HEK293T (cell line): ENCODE data around the gene HIVEP3.

Experiments
- CTCF ChIA-PET: fragments of 350-600 bp; formaldehyde crosslinking; extraction: SDS; loops from one replicate; lab custom pipeline; 2021; ENCODE audit warnings: antibody characterized with exemption, inconsistent platforms; lab: Yijun Ruan, JAX
- POLR2A ChIA-PET: fragments of 350-600 bp; formaldehyde crosslinking; extraction: SDS; loops from one replicate; lab custom pipeline; 2020; ENCODE audit warnings: antibody characterized with exemption, inconsistent platforms; lab: Yijun Ruan, JAX
- DNase-seq: peaks from one replicate; pipeline ENCODE4 v3.0.0; 2012; ENCODE audit warnings: mixed read lengths; ENCODE audit errors: extremely low spot score
- ARNT ChIP-seq: fragments of 450-650 bp; IDR thresholded peaks from 2 replicates; pipeline ENCODE4 v1.6.1; 2017; ENCODE audit warnings: mild to moderate bottlenecking
- BHLHE40 ChIP-seq: fragments of 450-650 bp; IDR thresholded peaks from 2 replicates; pipeline ENCODE4 v1.6.1; 2016; ENCODE audit warnings: mild to moderate bottlenecking, moderate library complexity, borderline replicate concordance
- CTBP1 ChIP-seq: fragments of 450-650 bp; IDR thresholded peaks from 2 replicates; pipeline ENCODE4 v1.6.1; 2016; ENCODE audit warnings: borderline replicate concordance
- ELF4 ChIP-seq: fragments of 450-650 bp; IDR thresholded peaks from 2 replicates; pipeline ENCODE4 v1.6.1; 2017; ENCODE audit warnings: antibody characterized with exemption
- FOXA1 ChIP-seq: fragments of 450-650 bp; IDR thresholded peaks from 2 replicates; pipeline ENCODE4 v1.6.1; 2016; ENCODE audit warnings: mild to moderate bottlenecking
- FOXK2 ChIP-seq: fragments of 450-650 bp; IDR thresholded peaks from 2 replicates; pipeline ENCODE4 v1.6.1; 2016; ENCODE audit warnings: mild to moderate bottlenecking
- FOXM1 ChIP-seq: fragments of 450-650 bp; IDR thresholded peaks from 2 replicates; pipeline ENCODE4 v1.6.1; 2017; ENCODE audit warnings: mild to moderate bottlenecking, borderline replicate concordance
- HDGF ChIP-seq: fragments of 450-650 bp; IDR thresholded peaks from 2 replicates; pipeline ENCODE4 v1.6.1; 2017; ENCODE audit warnings: antibody characterized with exemption, borderline replicate concordance
- L3MBTL2 ChIP-seq: fragments of 450-650 bp; conservative IDR thresholded peaks from 2 replicates; pipeline ENCODE4 v1.6.1; 2016; ENCODE audit warnings: mild to moderate bottlenecking
- LEF1 ChIP-seq: fragments of 450-650 bp; IDR thresholded peaks from 2 replicates; pipeline ENCODE4 v1.6.1; 2017; ENCODE audit warnings: mild to moderate bottlenecking, borderline replicate concordance
- NFRKB ChIP-seq: fragments of 450-650 bp; IDR thresholded peaks from 2 replicates; pipeline ENCODE4 v1.6.1; 2016; ENCODE audit warnings: mild to moderate bottlenecking, moderate library complexity
- SP1 ChIP-seq: fragments of 450-650 bp; IDR thresholded peaks from 2 replicates; pipeline ENCODE4 v1.6.1; 2017
- SUZ12 ChIP-seq: fragments of 450-650 bp; IDR thresholded peaks from 2 replicates; pipeline ENCODE4 v1.6.1; 2016; ENCODE audit warnings: mild to moderate bottlenecking
- TARDBP ChIP-seq: fragments of 450-650 bp; IDR thresholded peaks from 2 replicates; pipeline ENCODE4 v1.6.1; 2016
- ZNF384 ChIP-seq: fragments of 450-650 bp; IDR thresholded peaks from 2 replicates; pipeline ENCODE4 v1.6.1; 2016
- TF ChIP-seq, protein P1 (sequence below): fragments of 450-650 bp; IDR thresholded peaks from 2 replicates; pipeline ENCODE4 v1.6.1; 2016

The HIVEP3 gene

DNA sequence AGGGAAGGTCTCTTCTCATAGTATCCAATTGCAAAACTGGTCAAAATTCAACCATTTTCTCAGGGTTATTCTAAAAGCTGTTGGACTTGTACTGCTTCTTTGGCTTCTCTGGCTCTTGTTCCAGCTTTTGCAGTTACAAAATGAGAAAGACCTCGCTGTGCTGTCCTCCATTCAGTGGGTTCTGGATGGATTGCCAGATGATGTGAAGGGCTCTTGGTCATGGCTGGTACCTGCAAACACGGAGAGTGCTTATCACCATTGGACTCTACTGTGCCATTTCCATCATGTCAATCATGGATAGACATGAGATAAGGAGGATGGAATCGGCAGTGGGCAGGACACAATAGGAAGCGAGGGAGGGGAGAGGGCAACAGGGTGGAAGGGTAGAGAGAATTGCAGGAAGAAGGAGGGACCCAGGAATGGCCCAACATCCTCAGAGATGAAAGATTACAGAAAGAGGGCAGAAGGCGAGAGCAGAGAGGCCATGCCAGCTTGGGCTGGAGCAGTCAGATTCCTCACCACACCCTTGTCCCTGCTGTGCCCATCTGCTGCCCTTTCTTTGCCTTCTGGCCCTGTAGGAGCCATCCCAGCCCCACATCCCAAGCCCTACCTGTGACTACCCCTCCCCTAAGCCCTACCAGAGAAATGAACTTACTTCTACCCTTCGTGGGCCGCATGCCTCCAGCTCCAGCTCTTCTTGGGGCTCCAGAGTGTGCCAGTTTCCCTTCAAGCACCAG, 70.3 kb downstream of the HIVEP3 start:
- CTCF ChIA-PET: no interaction called here
- POLR2A ChIA-PET: no interaction called here
- DNase-seq: no peak
- no peak for TF ChIP-seq HDGF
- no peak for TF ChIP-seq CTBP1
- TF ChIP-seq FOXM1: no peak
- no peak for TF ChIP-seq ZNF384
- TF ChIP-seq TARDBP: no peak
- no peak for TF ChIP-seq ARNT
- TF ChIP-seq ELF4: no peak
- TF ChIP-seq L3MBTL2: no peak
- TF ChIP-seq FOXA1: no peak
- TF ChIP-seq SUZ12: no peak
- TF ChIP-seq, protein P1, sequence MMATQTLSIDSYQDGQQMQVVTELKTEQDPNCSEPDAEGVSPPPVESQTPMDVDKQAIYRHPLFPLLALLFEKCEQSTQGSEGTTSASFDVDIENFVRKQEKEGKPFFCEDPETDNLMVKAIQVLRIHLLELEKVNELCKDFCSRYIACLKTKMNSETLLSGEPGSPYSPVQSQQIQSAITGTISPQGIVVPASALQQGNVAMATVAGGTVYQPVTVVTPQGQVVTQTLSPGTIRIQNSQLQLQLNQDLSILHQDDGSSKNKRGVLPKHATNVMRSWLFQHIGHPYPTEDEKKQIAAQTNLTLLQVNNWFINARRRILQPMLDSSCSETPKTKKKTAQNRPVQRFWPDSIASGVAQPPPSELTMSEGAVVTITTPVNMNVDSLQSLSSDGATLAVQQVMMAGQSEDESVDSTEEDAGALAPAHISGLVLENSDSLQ: no peak
- no peak for TF ChIP-seq FOXK2
- TF ChIP-seq NFRKB: no peak
- no peak for TF ChIP-seq LEF1
- TF ChIP-seq SP1: no peak
- TF ChIP-seq BHLHE40: no peak

DNA sequence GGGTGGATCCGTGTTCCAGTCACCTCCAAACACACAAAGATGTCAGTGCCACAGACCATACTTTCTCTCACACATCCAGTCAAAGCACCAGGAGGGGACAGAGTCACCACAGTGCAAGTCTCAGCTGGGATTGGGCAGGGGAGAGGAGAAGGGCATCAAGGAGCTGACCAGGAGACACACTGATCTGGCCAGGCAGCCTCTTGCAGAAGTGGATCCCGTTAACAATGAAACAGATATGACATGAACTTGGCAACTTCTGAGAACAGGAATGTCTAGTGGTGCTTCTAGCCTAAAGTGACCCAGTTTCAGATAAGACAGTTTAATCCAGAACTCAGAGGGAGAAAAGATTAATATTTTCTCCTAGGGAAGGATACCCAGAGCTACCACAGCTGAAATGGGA, 71.0 kb downstream of the HIVEP3 start:
- ChIA-PET POLR2A (no interaction called here), CTCF (no interaction called here)
- TF ChIP-seq CTBP1 (no peak), NFRKB (no peak), HDGF (no peak), ARNT (no peak), BHLHE40 (no peak), ELF4 (no peak), FOXK2 (no peak), ZNF384 (no peak), SUZ12 (no peak), LEF1 (no peak), L3MBTL2 (no peak), FOXM1 (no peak), SP1 (no peak), TARDBP (no peak), FOXA1 (no peak)
- TF ChIP-seq, protein P1: no peak
- DNase-seq: no peak

DNA sequence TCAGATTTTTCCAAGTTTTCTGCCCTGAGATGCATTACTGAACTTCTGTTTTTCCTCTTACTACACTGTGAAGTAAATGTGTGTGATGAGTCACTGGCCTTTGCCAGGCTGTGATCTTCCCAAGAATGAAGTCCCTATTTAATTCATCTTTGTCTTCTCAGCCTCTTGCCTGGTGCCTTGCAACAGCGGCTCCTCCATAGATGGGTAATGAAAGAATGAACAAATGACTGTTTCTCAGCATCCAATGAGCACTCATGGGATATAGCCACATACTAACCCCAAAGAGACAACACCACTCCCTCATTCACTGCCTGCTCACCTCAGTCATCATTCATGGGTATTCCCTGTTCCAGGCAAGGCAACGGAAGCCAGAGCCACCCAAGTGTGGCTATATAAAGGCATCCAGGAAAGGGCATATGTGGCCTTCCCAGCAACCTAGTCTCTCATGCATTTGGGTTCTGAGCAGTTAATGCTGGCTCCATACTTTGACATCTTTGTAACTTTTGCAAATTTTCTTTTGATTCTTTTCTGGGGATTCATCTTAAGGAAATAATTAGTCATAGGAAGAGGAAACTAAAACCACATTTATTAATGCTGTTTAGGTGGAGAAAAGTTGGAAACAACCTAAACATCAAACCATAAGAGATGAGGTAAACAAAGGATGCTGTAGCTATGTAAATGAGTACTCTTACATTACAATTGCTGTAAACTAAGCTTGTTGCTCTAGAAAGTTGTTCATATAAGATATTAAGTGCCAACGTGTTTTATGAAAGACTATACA, 71.9 kb downstream of the HIVEP3 start:
- POLR2A ChIA-PET: no interaction called here
- TF ChIP-seq LEF1 (no peak), L3MBTL2 (no peak), HDGF (no peak), SUZ12 (no peak), CTBP1 (no peak), FOXK2 (no peak), BHLHE40 (no peak), SP1 (no peak), ELF4 (no peak), ARNT (no peak), NFRKB (no peak), FOXA1 (no peak), ZNF384 (no peak), TARDBP (no peak), FOXM1 (no peak)
- TF ChIP-seq, protein P1: no peak

DNA sequence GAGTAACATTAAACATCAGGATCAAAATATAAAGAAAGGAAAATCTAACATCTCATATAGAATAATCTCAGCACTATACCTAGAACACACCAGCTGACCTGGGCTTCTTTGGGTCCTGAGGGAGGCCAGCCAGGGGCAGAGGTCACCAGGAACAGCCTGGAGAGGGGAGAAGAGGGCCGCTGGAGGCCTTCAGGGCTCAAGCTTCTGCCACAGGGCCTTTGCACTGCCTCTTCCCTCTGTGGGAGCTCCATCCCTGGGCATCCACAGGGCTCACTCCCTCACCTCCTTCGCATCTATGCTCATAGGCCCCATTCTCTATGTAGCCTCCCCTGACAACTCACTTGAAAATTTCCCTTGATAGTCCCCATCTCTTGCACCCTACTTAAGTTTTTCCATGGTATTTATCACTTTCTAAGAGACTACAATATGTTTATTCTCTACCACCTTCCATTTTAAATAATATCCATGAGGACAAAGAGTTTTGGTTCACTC, 73.9 kb downstream of the HIVEP3 start:
- ChIA-PET POLR2A (no interaction called here), CTCF (no interaction called here)
- no peak for TF ChIP-seq ZNF384
- no peak for TF ChIP-seq ARNT
- TF ChIP-seq FOXA1: no peak
- TF ChIP-seq LEF1: no peak
- no peak for TF ChIP-seq FOXK2
- TF ChIP-seq SP1: no peak
- TF ChIP-seq SUZ12: no peak
- no peak for TF ChIP-seq NFRKB
- no peak for TF ChIP-seq ELF4
- no peak for DNase-seq

More for the DNA sequence above, 71.9 kb downstream of the HIVEP3 start:
- CTCF ChIA-PET: no interaction called here
- DNase-seq: no peak

DNA sequence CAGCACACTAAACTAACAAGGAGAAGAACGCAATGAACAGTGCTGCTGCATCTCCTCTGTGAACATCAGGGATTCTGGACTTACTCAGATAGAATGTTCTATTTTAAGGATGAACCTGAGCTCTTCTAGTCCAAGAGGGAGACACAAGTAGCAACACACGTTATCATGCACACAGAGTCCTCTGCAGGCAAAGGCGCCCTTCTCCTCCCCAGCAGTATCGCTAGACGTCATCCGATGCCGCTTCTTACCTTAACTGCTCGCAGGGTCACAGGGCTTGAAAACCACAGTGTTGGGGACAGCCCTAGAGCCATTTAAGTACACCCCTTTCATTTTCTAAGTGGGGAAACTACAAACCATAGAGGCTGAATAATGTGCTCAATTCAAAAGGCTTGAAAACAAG, 74.5 kb downstream of the HIVEP3 start:
- DNase-seq: no peak
- POLR2A ChIA-PET: no interaction called here
- CTCF ChIA-PET: no interaction called here
- TF ChIP-seq BHLHE40 (no peak), SP1 (no peak), SUZ12 (no peak), TARDBP (no peak), CTBP1 (no peak), FOXK2 (no peak), ARNT (no peak), LEF1 (no peak)
- TF ChIP-seq, protein P1: no peak
